Measurements from ENCODE around the gene SCUBE1. TPM values are rescaled to one million over a fixed set of nuclear protein-coding genes. Genes with fewer than 3 reads are reported as not detected.

The SCUBE1 gene
- total and polyA plus RNA-seq, 2 experiments from 2014 or later = 0.81 to 3.2 TPM

DNA sequence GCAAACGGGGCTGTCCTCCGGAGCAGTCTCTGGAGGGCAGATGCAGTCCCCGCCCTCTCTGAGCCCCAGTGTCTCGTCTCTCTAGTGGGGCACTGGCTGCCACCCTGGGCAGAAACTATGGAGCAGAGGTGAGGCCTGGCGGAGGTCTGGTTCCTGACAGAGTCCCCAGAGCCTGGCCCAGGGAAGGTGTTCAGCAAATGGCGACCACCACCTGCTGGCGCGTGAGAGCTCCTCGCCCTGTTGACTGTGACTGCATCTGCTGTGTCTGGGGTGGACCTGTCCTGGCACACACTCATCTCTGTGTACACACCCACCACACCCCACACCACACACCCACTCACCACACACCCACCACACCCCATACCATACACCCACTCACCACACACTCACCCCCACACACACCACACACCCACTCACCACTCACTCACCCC is 137.9 kb downstream of the SCUBE1 start (continued):
- TF ChIP-seq, protein P1, sequence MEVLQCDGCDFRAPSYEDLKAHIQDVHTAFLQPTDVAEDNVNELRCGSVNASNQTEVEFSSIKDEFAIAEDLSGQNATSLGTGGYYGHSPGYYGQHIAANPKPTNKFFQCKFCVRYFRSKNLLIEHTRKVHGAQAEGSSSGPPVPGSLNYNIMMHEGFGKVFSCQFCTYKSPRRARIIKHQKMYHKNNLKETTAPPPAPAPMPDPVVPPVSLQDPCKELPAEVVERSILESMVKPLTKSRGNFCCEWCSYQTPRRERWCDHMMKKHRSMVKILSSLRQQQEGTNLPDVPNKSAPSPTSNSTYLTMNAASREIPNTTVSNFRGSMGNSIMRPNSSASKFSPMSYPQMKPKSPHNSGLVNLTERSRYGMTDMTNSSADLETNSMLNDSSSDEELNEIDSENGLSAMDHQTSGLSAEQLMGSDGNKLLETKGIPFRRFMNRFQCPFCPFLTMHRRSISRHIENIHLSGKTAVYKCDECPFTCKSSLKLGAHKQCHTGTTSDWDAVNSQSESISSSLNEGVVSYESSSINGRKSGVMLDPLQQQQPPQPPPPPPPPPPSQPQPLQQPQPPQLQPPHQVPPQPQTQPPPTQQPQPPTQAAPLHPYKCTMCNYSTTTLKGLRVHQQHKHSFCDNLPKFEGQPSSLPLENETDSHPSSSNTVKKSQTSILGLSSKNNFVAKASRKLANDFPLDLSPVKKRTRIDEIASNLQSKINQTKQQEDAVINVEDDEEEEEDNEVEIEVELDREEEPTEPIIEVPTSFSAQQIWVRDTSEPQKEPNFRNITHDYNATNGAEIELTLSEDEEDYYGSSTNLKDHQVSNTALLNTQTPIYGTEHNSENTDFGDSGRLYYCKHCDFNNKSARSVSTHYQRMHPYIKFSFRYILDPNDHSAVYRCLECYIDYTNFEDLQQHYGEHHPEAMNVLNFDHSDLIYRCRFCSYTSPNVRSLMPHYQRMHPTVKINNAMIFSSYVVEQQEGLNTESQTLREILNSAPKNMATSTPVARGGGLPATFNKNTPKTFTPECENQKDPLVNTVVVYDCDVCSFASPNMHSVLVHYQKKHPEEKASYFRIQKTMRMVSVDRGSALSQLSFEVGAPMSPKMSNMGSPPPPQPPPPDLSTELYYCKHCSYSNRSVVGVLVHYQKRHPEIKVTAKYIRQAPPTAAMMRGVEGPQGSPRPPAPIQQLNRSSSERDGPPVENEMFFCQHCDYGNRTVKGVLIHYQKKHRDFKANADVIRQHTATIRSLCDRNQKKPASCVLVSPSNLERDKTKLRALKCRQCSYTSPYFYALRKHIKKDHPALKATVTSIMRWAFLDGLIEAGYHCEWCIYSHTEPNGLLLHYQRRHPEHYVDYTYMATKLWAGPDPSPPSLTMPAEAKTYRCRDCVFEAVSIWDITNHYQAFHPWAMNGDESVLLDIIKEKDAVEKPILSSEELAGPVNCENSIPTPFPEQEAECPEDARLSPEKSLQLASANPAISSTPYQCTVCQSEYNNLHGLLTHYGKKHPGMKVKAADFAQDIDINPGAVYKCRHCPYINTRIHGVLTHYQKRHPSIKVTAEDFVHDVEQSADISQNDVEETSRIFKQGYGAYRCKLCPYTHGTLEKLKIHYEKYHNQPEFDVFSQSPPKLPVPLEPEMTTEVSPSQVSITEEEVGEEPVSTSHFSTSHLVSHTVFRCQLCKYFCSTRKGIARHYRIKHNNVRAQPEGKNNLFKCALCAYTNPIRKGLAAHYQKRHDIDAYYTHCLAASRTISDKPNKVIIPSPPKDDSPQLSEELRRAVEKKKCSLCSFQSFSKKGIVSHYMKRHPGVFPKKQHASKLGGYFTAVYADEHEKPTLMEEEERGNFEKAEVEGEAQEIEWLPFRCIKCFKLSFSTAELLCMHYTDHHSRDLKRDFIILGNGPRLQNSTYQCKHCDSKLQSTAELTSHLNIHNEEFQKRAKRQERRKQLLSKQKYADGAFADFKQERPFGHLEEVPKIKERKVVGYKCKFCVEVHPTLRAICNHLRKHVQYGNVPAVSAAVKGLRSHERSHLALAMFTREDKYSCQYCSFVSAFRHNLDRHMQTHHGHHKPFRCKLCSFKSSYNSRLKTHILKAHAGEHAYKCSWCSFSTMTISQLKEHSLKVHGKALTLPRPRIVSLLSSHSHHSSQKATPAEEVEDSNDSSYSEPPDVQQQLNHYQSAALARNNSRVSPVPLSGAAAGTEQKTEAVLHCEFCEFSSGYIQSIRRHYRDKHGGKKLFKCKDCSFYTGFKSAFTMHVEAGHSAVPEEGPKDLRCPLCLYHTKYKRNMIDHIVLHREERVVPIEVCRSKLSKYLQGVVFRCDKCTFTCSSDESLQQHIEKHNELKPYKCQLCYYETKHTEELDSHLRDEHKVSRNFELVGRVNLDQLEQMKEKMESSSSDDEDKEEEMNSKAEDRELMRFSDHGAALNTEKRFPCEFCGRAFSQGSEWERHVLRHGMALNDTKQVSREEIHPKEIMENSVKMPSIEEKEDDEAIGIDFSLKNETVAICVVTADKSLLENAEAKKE (CRISPR knock-in tag; IDR thresholded peaks at IDR 0.05) = no peak
- TF ChIP-seq JUNB (IDR thresholded peaks at IDR 0.05; ENCODE audit: unreplicated experiment) = no peak
- TF ChIP-seq, protein P2, sequence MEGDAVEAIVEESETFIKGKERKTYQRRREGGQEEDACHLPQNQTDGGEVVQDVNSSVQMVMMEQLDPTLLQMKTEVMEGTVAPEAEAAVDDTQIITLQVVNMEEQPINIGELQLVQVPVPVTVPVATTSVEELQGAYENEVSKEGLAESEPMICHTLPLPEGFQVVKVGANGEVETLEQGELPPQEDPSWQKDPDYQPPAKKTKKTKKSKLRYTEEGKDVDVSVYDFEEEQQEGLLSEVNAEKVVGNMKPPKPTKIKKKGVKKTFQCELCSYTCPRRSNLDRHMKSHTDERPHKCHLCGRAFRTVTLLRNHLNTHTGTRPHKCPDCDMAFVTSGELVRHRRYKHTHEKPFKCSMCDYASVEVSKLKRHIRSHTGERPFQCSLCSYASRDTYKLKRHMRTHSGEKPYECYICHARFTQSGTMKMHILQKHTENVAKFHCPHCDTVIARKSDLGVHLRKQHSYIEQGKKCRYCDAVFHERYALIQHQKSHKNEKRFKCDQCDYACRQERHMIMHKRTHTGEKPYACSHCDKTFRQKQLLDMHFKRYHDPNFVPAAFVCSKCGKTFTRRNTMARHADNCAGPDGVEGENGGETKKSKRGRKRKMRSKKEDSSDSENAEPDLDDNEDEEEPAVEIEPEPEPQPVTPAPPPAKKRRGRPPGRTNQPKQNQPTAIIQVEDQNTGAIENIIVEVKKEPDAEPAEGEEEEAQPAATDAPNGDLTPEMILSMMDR (conservative IDR thresholded peaks at IDR 0.05; ENCODE audit: low read depth in 2 of 2) = no peak
- TF ChIP-seq STAT1 (IDR thresholded peaks at IDR 0.05; ENCODE audit: unreplicated experiment) = no peak
- TF ChIP-seq ZNF114 (CRISPR knock-in tag; IDR thresholded peaks at IDR 0.05) = no peak
- TF ChIP-seq ZNF331 (CRISPR knock-in tag; IDR thresholded peaks at IDR 0.05; ENCODE audit: low read depth) = no peak
- no peak for TF ChIP-seq EZH2 (IDR thresholded peaks at IDR 0.05; ENCODE audit: low read depth, unreplicated experiment)
- TF ChIP-seq NANOG (IDR thresholded peaks at IDR 0.05; ENCODE audit: borderline replicate concordance) = no peak
- TF ChIP-seq, protein P3, sequence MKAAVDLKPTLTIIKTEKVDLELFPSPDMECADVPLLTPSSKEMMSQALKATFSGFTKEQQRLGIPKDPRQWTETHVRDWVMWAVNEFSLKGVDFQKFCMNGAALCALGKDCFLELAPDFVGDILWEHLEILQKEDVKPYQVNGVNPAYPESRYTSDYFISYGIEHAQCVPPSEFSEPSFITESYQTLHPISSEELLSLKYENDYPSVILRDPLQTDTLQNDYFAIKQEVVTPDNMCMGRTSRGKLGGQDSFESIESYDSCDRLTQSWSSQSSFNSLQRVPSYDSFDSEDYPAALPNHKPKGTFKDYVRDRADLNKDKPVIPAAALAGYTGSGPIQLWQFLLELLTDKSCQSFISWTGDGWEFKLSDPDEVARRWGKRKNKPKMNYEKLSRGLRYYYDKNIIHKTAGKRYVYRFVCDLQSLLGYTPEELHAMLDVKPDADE (IDR thresholded peaks at IDR 0.05) = no peak
- no peak for TF ChIP-seq CREB1 (CRISPR knock-in tag; IDR thresholded peaks at IDR 0.05; ENCODE audit: low read depth)
